GM23338 (cell line): ENCODE data around the gene IGSF21. TPM values are rescaled to one million over a fixed set of nuclear protein-coding genes. Genes with fewer than 3 reads are reported as not detected.

ENCODE experiments used
- ATAC-seq: fragments of 200-7000 bp; cut with Tn5 transposase; 3 replicates; pipeline ENCODE4 v1.9.1; 2020
- DNase-seq: peaks from one replicate; pipeline ENCODE4 v3.0.0-alpha.2; 2015; ENCODE audit warnings: low spot score
- H2AFZ ChIP-seq: fragments of 200-600 bp; sonication (generic); 2 replicates; pipeline ENCODE4 v1.8.0; 2016; ENCODE audit warnings: antibody characterized with exemption, mild to moderate bottlenecking, moderate library complexity
- H3F3A ChIP-seq: fragments of 200-600 bp; sonication (generic); replicated peaks from 2 replicates; pipeline ENCODE4 v1.8.0; 2017; ENCODE audit warnings: antibody characterized with exemption, mixed run types, low read depth
- H3K27ac ChIP-seq: fragments of 200-600 bp; sonication (generic); 2 replicates; pipeline ENCODE4 v1.6.1; 2016; ENCODE audit warnings: low read depth
- H3K27me3 ChIP-seq: fragments of 200-600 bp; sonication (generic); 2 replicates; pipeline ENCODE4 v1.8.0; 2016; ENCODE audit warnings: mild to moderate bottlenecking, mixed run types, moderate library complexity; ENCODE audit not compliant: insufficient read depth
- H3K36me3 ChIP-seq: fragments of 200-600 bp; sonication (generic); 2 replicates; pipeline ENCODE4 v1.8.0; 2016; ENCODE audit warnings: mild to moderate bottlenecking; ENCODE audit not compliant: insufficient read depth
- H3K4me1 ChIP-seq: fragments of 200-600 bp; sonication (generic); 2 replicates; pipeline ENCODE4 v1.8.0; 2016; ENCODE audit warnings: mild to moderate bottlenecking, moderate library complexity; ENCODE audit not compliant: insufficient read depth
- H3K4me2 ChIP-seq: fragments of 200-600 bp; sonication (generic); 2 replicates; pipeline ENCODE4 v1.7.1; 2017; ENCODE audit warnings: mixed run types
- H3K4me3 ChIP-seq: fragments of 200-600 bp; sonication (generic); 2 replicates; pipeline ENCODE4 v1.6.1; 2016; ENCODE audit warnings: mixed run types
- H3K79me2 ChIP-seq: fragments of 200-600 bp; sonication (generic); replicated peaks from 2 replicates; pipeline ENCODE4 v1.8.0; 2017; ENCODE audit warnings: mild to moderate bottlenecking; ENCODE audit not compliant: insufficient read depth
- H3K9me2 ChIP-seq: fragments of 200-600 bp; sonication (generic); 2 replicates; pipeline ENCODE4 v1.8.0; 2017; ENCODE audit not compliant: insufficient read depth
- H4K20me1 ChIP-seq: fragments of 200-600 bp; sonication (generic); replicated peaks from 2 replicates; pipeline ENCODE4 v1.8.0; 2017; ENCODE audit warnings: mild to moderate bottlenecking; ENCODE audit not compliant: insufficient read depth
- H3K27ac Mint-ChIP-seq: 2 replicates; pipeline ENCODE4 v1.8.0; 2020; ENCODE audit warnings: inconsistent platforms, mild to moderate bottlenecking, moderate library complexity, mixed read lengths
- H3K27me3 Mint-ChIP-seq: 3 replicates; pipeline ENCODE4 v1.8.0; 2022; ENCODE audit warnings: low read depth, mild to moderate bottlenecking, moderate library complexity, mixed read lengths, inconsistent platforms; ENCODE audit not compliant: insufficient read depth, poor library complexity
- H3K36me3 Mint-ChIP-seq: 3 replicates; pipeline ENCODE4 v1.8.0; 2021; ENCODE audit warnings: low read depth, mild to moderate bottlenecking, inconsistent platforms, moderate library complexity, mixed read lengths
- H3K4me1 Mint-ChIP-seq: 3 replicates; pipeline ENCODE4 v1.8.0; 2020; ENCODE audit warnings: mild to moderate bottlenecking, inconsistent platforms, mixed read lengths
- H3K4me3 Mint-ChIP-seq: 3 replicates; pipeline ENCODE4 v1.8.0; 2021; ENCODE audit warnings: moderate library complexity, mild to moderate bottlenecking, inconsistent platforms, mixed read lengths
- H3K9me3 Mint-ChIP-seq: 3 replicates; pipeline ENCODE4 v1.8.0; 2020; ENCODE audit warnings: moderate library complexity, mild to moderate bottlenecking, inconsistent platforms, mixed read lengths
- CREB1 ChIP-seq: fragments of 250-450 bp; sonication (Bioruptor Pico); IDR thresholded peaks from 2 replicates; pipeline ENCODE4 v1.5.0; 2020; ENCODE audit warnings: low read depth, mild to moderate bottlenecking, moderate library complexity
- CTCF ChIP-seq, 2 experiments: fragments of 200-600 bp in 1 of 2; sonication (generic) in 1 of 2; conservative IDR thresholded peaks; 2 replicates each; pipeline versions ENCODE4 v1.5.1 to v1.6.1; 2016 to 2017; ENCODE audit warnings: antibody characterized with exemption in 2 of 2, low read depth in 2 of 2, mild to moderate bottlenecking in 2 of 2, moderate library complexity in 1 of 2
- ETS1 ChIP-seq: IDR thresholded peaks from 2 replicates; pipeline ENCODE4 v1.6.1; 2016; ENCODE audit warnings: antibody characterized with exemption
- EZH2 ChIP-seq: fragments of 200-600 bp; sonication (generic); IDR thresholded peaks from one replicate; pipeline ENCODE4 v1.8.0; 2017; ENCODE audit warnings: antibody characterized with exemption, mild to moderate bottlenecking, low read depth; ENCODE audit not compliant: unreplicated experiment
- EZH2phosphoT487 ChIP-seq: fragments of 200-600 bp; sonication (generic); IDR thresholded peaks from one replicate; pipeline ENCODE4 v1.8.1; 2018; ENCODE audit warnings: antibody characterized with exemption; ENCODE audit not compliant: unreplicated experiment
- JUNB ChIP-seq: IDR thresholded peaks from one replicate; pipeline ENCODE4 v1.6.1; 2016; ENCODE audit warnings: antibody characterized with exemption; ENCODE audit not compliant: unreplicated experiment
- NANOG ChIP-seq: IDR thresholded peaks from 2 replicates; pipeline ENCODE4 v1.6.1; 2016; ENCODE audit warnings: antibody characterized with exemption, borderline replicate concordance
- POLR2AphosphoS5 ChIP-seq: IDR thresholded peaks from 2 replicates; pipeline ENCODE4 v1.6.1; 2016; ENCODE audit warnings: antibody characterized with exemption, low read depth
- REST ChIP-seq: IDR thresholded peaks from one replicate; pipeline ENCODE4 v1.6.1; 2018; ENCODE audit warnings: antibody characterized with exemption; ENCODE audit not compliant: unreplicated experiment
- STAT1 ChIP-seq: IDR thresholded peaks from one replicate; pipeline ENCODE4 v1.6.1; 2016; ENCODE audit warnings: antibody characterized with exemption; ENCODE audit not compliant: unreplicated experiment
- ZNF114 ChIP-seq: fragments of 250-450 bp; sonication (Bioruptor Pico); IDR thresholded peaks from 2 replicates; pipeline ENCODE4 v1.5.0; 2020; ENCODE audit warnings: mild to moderate bottlenecking, moderate library complexity
- ZNF331 ChIP-seq: fragments of 250-450 bp; sonication (Bioruptor Pico); IDR thresholded peaks from 2 replicates; pipeline ENCODE4 v1.5.0; 2020; ENCODE audit warnings: low read depth, mild to moderate bottlenecking, moderate library complexity
- ZNF462 ChIP-seq: fragments of 250-450 bp; sonication (Bioruptor Pico); IDR thresholded peaks from 2 replicates; pipeline ENCODE4 v1.5.0; 2020; ENCODE audit warnings: mild to moderate bottlenecking, moderate library complexity
- polyA plus RNA-seq: library from polyadenylated mRNA; unstranded; fragments of >200 nt; fragmentation: Nextera tagmentation; extraction: Ambion mirVana; gene quantifications from 2 replicates; pipeline ENCODE4 v1.2.1, GENCODE V29; 2016
- total RNA-seq: library from RNA; depleted of rRNA; stranded (reverse); fragments of >200 nt; shearing (Covaris generic); gene quantifications from 2 replicates; pipeline ENCODE4 v1.2.3, GENCODE V29; 2014

IGSF21 gene
- total and polyA plus RNA-seq, 2 experiments from 2014 or later = 15.6 to 15.7 TPM

GRCh38 chr1:18266391-18266790 lies 158.8 kb downstream of the IGSF21 start:
- peaks cover under 1% of the 10 kb centered on the region; the same call in 2 of the 3 replicates for H3K9me3 Mint-ChIP-seq
- Histone ChIP-seq H4K20me1 (no peaks in the 10 kb centered on the region), H3K79me2 (no peaks in the 10 kb centered on the region), H3F3A (0 out of 2 replicates have a peak, but pooled peaks cover 6% of the 10 kb centered on the region), H3K27ac (no peak overlapping the region), H3K27me3 (no peaks in the 10 kb centered on the region), H3K36me3 (no peaks in the 10 kb centered on the region), H3K4me1 (peaks cover 30% of the 10 kb centered on the region), H3K9me2 (peaks cover 8% of the 10 kb centered on the region), H3K4me3 (no peak overlapping the region), H3K4me2 (no peak overlapping the region), H2AFZ (no peak overlapping the region)
- DNase-seq (no peak), ATAC-seq (no peak)
- H3K27me3 Mint-ChIP-seq = peaks cover 7% of the 10 kb centered on the region
- no peak overlapping the region for H3K4me3 Mint-ChIP-seq
- peaks cover 7% of the 10 kb centered on the region; the same call in 2 of the 3 replicates for H3K36me3 Mint-ChIP-seq
- no peak overlapping the region for H3K27ac Mint-ChIP-seq
- no peak for TF ChIP-seq JUNB
- no peak for TF ChIP-seq CREB1 (CRISPR knock-in tag)
- no peak for TF ChIP-seq CTCF (conservative IDR thresholded peaks at IDR 0.05; ENCODE audit: low read depth in 2 of 2)
- TF ChIP-seq POLR2AphosphoS5 = no peak
- no peak for TF ChIP-seq EZH2phosphoT487
- no peak for TF ChIP-seq ZNF114 (CRISPR knock-in tag)
- no peak for TF ChIP-seq ZNF331 (CRISPR knock-in tag)
- TF ChIP-seq REST = no peak
- TF ChIP-seq ETS1 = no peak
- TF ChIP-seq EZH2 = no peak
- no peak for TF ChIP-seq STAT1
- TF ChIP-seq ZNF462 (CRISPR knock-in tag) = no peak
- no peak for TF ChIP-seq NANOG
- H3K4me1 Mint-ChIP-seq = peaks cover 33% of the 10 kb centered on the region
